DMS53 (cell line): ENCODE results near the gene CDH11.

Source experiments
- DNase-seq: peaks from one replicate; lab custom pipeline; 2025; lab: John Stamatoyannopoulos, UW

CDH11 gene

DNA sequence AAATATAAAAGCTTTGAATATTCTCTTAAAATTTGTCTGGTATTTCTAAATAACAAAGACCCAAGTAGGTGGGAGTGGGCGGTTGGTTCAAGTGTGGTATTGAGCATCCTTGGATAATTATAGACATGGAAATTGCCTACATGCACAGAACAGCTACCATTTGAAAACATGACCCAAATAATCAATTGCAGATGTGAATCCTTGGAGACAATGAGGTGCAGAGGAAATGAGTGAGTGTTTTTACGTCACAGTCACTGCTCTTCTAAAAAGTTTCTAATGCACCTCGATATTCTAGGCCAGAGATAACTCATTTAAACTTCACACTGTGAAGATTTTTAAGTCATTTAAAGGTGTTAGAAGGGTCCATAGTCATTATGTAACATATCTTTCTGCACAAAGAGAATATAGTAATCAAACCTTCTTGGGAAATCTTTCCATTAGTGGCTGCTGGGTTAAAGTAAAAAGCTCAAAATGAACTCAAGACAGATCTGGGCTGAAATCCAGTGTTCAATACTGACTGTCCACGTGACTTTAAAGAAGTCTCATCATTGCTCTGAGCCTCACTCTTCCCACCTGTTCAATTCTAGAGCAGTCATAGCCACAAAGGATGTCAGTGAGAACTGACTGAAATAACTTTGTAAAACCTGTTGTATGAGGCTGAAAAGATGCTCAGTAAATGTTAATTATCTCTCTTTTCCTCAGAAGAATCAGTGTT is 144.5 kb downstream of the CDH11 start:
- DNase-seq = no peak

DNA sequence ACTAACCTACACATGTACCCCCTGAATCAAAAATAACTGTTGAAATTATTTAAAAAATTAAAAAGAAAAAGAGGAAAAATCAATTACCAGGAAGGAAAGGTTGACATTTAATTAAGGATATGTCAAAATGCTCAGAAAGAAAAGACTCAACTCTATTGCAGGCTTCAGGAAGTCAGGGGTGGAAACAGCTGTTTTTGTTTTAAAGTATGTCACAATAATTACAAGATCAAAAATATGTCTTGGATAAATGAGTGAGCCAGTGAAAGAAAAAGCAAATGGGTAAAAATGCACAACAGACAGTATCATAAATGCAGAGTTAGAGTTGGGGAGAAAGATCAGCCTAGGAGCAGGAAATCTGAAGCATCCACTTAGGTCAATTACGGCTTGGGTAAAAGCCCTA is 146.0 kb downstream of the CDH11 start:
- DNase-seq = no peak

DNA sequence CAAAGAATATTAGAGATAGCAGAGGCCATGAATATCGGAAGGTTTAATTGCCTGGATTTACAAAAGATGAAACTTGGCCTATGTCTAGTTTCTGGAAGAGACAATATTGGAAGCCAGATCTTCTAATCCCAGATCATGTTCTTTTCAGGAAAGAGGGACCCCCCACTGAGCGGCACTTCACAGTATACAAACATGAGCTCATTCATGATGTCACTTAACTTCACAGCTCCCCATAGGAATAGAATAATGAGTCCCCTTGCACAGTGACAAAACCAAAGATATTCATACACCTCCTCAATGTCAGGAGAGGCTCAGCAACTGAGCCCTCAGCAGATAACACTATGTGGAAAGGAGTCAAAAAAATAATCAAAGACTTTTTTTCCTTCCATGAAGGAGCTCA is 147.5 kb downstream of the CDH11 start:
- no peak for DNase-seq

DNA sequence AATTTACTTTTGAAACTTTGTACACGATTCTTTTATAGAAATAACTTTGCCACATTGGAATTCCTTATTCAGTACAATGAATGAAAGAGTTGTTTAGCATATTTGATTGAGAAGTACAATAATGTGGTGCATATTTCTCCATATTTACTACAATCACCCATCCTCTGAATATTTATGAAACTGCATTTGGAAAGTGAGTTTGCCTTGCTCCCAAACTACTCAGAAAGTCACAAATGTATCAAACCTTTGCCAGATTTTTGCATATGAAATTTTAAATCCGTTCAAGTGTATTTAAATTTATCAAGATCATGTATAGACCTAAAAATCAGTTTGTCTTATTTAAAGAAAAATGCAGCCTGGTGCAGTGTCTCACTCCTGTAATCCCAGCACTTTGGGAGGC is 148.7 kb downstream of the CDH11 start:
- no peak for DNase-seq

DNA sequence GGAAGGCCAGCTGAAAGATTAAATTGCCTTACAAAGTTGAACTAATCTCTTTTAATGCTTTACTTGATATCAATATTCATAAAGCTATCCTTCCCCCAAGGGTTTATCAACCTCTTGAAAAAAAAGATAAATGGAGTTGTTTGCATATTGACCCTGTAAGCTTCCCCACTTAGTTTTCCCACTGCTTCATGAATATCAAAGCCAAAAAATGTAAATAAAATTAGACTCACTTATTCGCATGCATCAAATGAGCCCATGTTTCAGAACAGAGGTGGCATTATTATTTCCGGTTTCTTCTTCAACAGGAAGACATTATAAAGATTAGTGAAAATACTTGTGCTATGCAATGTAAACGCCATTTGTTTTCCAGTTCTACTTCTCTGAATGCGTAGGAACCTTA is 150.7 kb downstream of the CDH11 start:
- DNase-seq = no peak

DNA sequence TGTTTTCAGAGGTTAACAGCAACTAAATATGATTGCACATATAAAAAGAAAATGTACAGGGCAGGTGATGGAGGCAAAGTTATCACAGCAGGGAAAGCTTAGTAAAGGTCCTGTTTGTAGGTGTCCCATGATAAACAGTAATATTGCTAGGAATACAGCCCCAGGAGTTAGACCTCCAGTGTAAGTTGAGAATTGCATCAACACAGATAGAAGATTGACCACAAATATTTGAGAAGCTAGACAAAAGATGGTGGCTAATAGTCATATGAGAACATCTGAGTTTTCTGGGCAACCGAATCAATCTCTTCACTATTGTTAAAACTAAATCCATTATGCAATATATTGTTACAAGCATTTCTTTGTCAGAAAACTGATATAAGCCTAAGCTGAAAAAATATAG is 152.6 kb downstream of the CDH11 start:
- no peak for DNase-seq

DNA sequence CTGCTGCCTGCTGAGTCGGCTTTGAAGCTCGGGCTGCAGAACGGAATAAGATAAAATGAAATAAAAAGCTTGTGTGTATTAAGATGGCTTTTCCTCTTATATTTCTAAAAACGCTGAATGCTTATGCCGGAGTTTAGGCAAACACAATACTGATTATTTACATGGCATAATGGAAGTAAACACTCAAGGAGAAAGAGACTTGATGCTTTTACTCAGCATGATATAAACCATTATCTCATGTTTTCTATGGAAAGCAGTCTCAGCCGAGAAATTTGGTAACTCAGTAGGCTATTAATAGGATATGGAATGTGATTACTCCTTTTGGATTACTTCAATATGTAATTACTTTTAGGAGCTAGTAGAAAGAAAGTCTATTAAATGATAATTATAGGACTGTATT is 153.3 kb downstream of the CDH11 start:
- no peak for DNase-seq

DNA sequence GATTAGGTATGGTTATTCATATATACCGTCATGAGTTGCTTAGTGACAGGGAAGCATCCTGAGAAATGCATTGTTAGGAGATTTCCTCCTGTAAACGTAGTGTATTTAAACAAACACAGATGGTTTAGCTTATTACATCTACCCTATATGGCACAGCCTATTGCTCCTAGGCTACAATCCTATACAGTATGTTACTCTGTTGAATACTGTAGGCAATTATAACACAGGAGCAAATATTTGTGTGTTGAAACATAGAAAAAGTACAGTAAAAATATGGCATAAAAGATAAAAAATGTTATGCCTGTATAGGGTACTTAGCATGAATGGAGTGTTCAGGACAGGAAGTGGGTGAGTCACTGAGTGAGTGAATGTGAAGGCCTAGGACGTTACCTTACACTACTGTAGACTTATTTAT is 157.7 kb downstream of the CDH11 start:
- DNase-seq = peak; percentile 64

DNA sequence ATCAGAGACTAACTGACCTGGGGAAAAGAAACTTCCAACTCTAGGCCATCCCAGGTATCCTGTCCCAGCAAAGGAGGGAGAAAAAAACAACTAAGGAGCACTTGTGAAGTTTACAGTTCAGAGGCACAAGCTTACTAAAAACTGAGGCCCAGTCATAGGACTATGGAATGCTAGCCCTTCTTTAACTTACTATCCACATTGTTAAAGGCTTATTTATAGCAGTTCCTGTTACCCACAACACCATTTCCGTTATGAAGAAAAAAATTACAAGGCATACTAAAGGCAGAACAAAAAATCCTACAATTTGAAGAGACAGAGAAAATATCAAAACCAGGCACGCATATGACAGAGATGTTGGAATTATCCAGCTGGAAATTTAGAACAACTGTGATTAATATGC is 159.1 kb downstream of the CDH11 start:
- no peak for DNase-seq

DNA sequence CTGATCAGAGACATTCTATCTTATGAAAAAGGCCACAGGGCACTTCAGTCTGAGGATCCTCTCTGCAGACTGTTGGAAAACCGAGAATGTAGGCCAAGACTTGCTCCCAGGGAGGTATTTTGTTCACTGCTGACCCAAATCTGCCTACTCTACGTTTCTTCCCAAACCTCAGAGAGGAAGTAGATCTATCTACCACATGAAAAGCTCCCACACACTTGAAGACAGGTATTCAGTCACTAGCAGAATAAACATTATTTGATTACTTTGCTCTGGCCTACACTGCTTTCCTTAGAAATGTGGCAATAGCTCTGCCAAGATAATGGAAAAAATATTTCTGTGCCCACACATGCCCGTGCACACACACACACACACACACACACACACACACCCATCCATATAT is 164.6 kb downstream of the CDH11 start:
- DNase-seq = no peak

DNA sequence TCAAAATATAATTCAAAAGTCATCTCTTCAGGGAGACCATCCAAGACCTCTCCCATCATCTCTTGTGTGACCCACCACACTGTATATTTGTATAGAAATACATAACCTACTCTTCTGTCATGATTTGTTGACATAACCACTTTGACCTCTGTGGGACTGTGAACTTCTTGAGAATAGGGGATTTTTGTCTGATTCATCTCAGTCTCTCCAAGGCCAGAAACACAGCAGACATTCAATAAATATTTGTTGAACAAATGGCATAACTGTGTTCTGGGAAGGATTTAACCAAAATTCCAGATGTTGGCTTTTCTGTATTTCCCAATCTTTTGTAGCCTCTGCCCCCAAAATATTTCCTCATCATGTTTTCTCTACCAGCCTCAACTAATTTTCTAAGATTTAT is 169.7 kb downstream of the CDH11 start:
- no peak for DNase-seq

DNA sequence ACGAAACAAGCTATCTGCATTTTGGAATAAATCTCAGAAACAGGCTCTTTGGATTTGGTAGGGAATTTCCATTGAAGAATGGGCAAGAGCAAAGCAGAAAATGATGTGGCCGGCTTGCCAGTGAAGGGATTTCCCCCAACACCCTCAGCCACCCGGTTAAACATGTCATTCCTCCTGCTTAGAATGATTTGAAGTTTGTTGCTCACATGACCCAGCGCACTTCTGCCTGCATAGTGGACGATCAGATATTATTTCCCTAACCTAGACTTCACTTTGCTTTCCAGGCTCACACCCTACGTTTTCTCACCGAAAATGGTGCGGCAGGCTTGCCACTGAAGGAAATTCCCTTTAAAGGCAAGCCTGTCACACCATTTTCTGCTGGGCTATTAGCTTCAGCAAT is 170.7 kb downstream of the CDH11 start:
- DNase-seq = no peak

DNA sequence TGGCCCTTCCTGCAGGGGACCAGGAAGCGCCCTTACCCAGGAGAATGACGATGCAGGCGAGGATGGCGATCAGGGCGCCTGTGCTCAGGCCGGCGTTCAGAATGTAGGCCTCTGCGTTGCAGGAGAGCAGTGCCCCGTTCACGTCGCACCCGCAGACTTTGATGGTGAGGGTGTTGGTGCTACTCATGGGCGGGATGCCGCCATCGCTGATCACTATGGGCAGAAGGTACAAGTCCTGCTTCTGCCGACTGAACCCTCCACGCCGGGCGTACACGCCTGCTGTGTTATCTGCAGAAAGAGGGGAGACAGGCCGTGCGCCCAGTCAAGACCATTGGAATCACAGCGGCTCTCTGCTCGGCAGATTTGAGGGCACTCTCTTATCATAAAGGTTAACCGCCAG is 171.1 kb downstream of the CDH11 start:
- DNase-seq = peak; percentile 5

DNA sequence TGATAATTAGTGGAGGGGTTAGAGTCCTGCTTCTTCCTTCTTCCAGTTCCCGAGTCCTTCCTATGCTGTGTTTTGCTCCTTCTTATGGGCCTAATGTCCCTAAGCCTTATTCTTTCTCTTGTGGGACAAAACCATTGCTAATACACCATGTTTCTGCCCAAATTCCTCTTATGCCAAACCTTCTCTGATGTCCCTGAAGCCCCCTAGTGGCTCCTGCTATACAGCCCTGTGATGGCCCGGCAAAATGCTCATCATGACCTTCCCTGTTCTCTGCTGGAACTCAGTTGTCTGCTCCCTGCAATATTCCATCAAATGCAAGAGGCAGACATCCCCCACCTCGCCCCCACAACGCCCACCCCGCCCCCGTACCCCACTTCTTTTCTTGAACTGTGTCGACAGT is 171.6 kb downstream of the CDH11 start:
- DNase-seq = peak; percentile 5

DNA sequence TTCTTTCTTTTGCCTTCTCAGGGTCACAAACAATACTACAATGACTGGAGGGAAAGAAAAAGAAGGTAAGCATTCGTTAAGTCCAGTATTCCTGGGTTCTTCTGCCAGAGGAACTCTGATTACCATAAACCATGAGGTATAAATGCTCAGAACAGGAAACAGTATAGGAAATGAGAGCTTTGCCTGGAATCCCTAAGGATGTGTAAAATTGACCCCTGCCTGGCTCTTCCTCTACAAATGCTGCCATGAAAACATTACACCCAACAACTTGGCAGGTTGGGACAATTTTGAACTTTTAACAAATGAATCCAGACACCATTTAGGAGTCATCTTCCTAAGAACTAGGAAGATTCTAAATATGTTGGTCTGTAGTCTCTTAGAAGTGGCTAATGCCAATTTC is 173.8 kb downstream of the CDH11 start:
- no peak for DNase-seq

DNA sequence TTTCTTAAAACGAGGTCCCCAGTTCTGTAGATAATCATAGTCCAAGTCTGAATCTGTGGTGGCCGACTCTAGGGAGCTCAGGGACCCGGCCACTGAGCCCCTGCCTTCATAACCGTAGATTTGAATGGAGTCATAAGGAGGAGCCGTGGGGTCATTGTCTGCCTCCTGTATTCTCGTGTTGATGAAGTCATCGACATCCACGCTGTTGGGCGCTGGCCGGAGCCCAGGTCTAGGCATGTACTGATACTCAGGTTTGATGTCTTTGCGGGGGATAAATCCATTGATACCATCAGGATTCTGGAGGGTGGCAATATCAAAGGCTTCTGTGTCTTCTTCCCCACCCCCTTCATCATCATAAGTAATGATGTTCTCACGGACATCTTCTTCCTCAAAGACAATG is 174.2 kb downstream of the CDH11 start:
- DNase-seq = peak; percentile 0

DNA sequence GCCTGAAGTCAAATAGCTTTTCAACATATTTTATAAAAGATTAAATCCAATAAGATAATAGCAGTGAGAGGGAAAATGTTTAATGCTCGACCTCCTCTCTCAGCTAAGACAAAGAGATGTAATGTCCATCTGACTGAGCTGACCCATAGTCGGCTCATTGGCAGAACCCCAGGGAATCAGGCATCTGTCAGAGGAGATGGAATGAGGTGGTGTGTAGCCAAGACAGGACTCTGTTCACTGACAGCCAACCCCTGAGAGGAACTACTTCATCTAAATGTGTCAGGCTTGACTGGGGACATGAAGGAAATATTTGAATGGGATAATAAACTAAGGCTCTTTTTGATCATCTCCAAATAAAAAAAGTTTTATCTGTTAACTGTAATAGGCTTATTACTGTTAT is 188.0 kb downstream of the CDH11 start:
- DNase-seq = no peak

DNA sequence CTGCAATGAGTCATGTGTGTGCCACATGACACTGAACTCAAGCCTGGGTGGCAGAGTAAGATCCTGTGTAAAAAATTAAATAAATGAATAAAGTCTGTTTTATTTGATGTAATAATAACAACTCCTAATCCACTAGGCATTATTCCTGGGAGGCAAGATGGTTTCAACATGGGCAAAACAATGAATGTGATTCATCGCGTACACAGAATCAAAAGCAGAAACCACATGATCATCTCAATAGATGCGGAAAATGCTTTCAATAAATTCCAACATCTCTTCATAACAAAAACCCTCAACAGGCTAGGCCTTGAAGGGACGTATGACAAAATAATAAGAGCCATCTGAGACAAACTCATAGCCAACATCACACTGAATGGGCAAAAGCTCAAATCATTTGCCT is 195.4 kb downstream of the CDH11 start:
- DNase-seq = no peak

DNA sequence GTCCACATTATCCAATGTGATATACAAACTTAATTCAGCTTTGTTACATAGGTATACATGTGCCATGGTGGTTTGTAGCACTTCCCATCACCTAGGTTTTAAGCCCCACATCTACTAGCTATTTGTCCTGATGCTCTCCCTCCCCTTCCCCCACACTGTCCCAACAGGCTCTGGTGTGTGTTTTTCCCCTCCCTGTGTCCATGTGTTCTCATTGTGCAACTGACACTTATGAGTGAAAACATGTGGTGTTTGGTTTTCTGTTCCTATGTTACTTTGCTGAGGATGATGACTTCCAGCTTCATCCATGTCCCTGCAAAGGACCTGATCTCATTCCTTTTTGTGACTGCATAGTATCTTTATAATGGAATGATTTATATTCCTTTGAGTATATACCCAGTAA is 196.7 kb downstream of the CDH11 start:
- no peak for DNase-seq

DNA sequence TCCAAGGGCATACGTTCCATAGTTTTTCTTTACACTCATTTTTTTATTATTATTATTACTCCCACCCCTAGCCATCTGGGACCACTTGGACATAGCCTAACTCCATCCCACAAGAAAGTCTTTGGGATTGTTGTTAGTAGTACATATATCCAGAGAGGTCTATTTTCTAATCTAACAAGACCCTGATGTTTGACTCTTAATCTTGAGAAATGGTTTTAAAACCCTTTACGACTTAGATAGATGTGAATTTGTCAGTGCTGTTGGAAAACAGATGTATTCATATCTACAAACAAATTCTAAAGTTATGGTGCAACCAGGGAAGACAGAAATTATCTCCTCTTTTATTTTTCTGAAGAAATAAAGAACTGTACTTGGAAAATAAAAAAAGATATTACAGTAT is 197.8 kb downstream of the CDH11 start:
- no peak for DNase-seq

DNA sequence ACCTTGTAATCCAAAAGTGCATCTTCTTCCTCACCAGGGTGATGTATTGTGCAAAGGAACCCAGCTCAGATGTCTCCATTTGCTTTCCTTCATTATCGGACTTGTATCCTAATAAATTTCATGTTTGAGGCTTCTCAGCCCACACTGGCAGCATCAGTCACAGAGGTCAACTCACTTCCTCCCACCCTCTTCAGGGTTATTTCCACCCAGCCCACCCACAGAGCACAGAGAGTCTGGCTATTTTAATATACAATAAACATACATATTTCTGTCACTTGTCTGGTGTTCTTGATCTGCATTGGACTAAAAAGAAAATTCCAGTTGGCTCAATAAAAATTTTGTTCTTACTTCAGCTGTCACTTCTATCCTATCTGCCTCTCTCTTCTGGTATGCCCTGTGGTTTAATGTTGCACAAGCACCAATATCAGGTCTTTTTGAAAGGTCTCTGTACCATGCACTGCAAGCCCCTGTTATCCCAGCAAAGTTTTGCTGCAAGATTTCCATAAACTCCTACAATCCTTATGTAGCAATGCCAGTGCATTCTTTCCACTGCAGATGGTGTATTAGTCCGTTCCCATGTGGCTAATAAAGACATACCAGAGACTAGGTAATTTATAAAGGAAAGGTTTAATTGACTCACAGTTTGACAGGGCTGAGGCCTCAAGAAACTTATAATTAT is 201.8 kb downstream of the CDH11 start:
- DNase-seq = no peak

DNA sequence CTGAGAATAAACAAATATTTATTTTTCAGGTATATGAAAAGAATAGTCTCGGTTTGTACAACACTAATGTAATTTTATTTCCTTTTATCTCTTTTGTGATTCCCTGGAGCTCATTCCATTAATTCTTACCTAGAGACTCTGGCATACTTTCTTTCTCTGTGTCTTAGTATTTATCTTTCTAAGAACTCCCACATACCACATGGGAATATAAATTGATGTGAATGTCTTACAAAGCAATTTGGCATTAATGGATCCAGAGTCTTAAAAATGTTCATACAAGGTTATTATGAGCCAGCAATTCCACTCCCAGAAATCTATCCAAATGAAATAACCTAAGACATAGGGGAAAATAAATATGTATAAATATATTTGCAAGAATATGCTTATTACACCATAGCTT is 202.7 kb downstream of the CDH11 start:
- no peak for DNase-seq

DNA sequence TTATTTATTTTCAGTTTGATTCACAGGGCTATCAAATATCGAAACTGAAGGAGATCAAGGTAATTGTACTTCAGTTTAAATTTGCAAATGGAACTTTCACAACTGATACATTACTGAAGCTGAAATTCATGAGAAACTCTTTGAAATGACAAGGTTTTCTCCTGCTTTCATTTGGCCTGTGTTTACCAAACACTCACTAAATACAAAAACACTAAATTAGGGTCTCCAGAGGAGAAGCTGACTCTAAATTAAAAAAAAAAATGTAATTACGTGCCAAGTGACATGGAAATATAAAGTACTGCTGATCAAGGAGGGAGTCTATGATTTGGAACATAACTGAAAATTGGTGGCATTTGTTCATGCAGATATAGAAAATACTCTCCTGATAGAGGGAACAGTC is 205.8 kb downstream of the CDH11 start:
- DNase-seq = no peak

DNA sequence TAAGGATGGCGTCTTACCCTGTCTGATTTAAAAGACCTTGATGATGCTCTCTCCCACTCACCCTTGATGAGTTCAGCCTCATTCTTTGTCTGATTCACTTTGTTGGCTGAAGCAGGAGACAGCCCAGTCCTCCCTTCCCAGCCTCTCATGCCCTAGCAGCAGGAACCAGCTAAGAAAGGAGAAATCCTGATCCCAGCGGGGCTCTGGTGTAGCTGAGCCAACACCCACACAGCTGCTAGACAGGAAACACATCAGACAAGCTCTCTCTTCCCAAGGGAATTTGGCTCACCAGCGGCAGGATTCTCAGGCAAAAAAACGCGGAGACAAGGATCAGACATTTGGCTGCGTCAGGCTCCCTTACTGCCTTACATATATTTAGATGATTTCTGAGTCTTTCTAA is 211.5 kb downstream of the CDH11 start:
- no peak for DNase-seq
